ENCODE results near the gene ABCB9.

Gene ABCB9

GRCh38 chr12:122886161-122886560 lies 80.1 kb downstream of the ABCB9 start:
- Mint-ChIP-seq H3K36me3 (ENCODE audit: low read depth) (peaks cover 22% of the 10 kb centered on the region), H3K27me3 (ENCODE audit: low read depth) (peaks cover 8% of the 10 kb centered on the region), H3K4me1 (ENCODE audit: low read depth) (peaks cover 51% of the 10 kb centered on the region), H3K4me3 (no peak overlapping the region), H3K9me3 (peaks cover 5% of the 10 kb centered on the region), H3K27ac (no peak overlapping the region)

GRCh38 chr12:122884860-122885259 lies 81.4 kb downstream of the ABCB9 start:
- Mint-ChIP-seq H3K27me3 (ENCODE audit: low read depth) (peaks cover 16% of the 10 kb centered on the region), H3K4me3 (no peak overlapping the region), H3K27ac (no peak overlapping the region), H3K36me3 (ENCODE audit: low read depth) (peaks cover 32% of the 10 kb centered on the region), H3K9me3 (peaks cover 5% of the 10 kb centered on the region), H3K4me1 (ENCODE audit: low read depth) (peaks cover 57% of the 10 kb centered on the region)

GRCh38 chr12:122884091-122884826 lies 82.0 kb downstream of the ABCB9 start:
- Mint-ChIP-seq H3K27me3 (ENCODE audit: low read depth) (peaks cover 16% of the 10 kb centered on the region), H3K9me3 (peaks cover 5% of the 10 kb centered on the region), H3K27ac (no peak overlapping the region), H3K4me1 (ENCODE audit: low read depth) (peaks cover 60% of the 10 kb centered on the region), H3K4me3 (no peak overlapping the region), H3K36me3 (ENCODE audit: low read depth) (peaks cover 36% of the 10 kb centered on the region)

GRCh38 chr12:122882908-122883558 lies 83.2 kb downstream of the ABCB9 start:
- Mint-ChIP-seq H3K27me3 (ENCODE audit: low read depth) (peaks cover 16% of the 10 kb centered on the region), H3K36me3 (ENCODE audit: low read depth) (peaks cover 38% of the 10 kb centered on the region), H3K27ac (no peak overlapping the region), H3K4me1 (ENCODE audit: low read depth) (peaks cover 57% of the 10 kb centered on the region), H3K4me3 (no peak overlapping the region), H3K9me3 (peaks cover 5% of the 10 kb centered on the region)

GRCh38 chr12:122880668-122881067 lies 85.6 kb downstream of the ABCB9 start:
- Mint-ChIP-seq H3K4me3 (no peak overlapping the region), H3K27me3 (ENCODE audit: low read depth) (peaks cover 19% of the 10 kb centered on the region), H3K9me3 (peaks cover 5% of the 10 kb centered on the region), H3K27ac (no peak overlapping the region), H3K36me3 (ENCODE audit: low read depth) (peaks cover 37% of the 10 kb centered on the region), H3K4me1 (ENCODE audit: low read depth) (peaks cover 59% of the 10 kb centered on the region)

- peaks cover 37% of the 10 kb centered on the region for H3K36me3 Mint-ChIP-seq (ENCODE audit: low read depth)
Measured at GRCh38 chr12:122880155-122880667, 86.1 kb downstream of the ABCB9 start.

More at GRCh38 chr12:122880155-122880667, 86.1 kb downstream of the ABCB9 start:
- peaks cover 5% of the 10 kb centered on the region for H3K9me3 Mint-ChIP-seq
- peaks cover 63% of the 10 kb centered on the region for H3K4me1 Mint-ChIP-seq (ENCODE audit: low read depth)
- peaks cover 19% of the 10 kb centered on the region for H3K27me3 Mint-ChIP-seq (ENCODE audit: low read depth)
- no peak overlapping the region for H3K27ac Mint-ChIP-seq
- H3K4me3 Mint-ChIP-seq, result no peak overlapping the region

Measured in T-helper 1 cell treated with Interleukin-12 subunit alpha and Interleukin-12 subunit beta and Interleukin-4 antibody, amounts not matched to agents 30 μg/mL and 1 μg/mL, for 36 hours (primary cell).